Measurements from ENCODE around the gene ACE2. TPM values are rescaled to one million over a fixed set of nuclear protein-coding genes. Genes with fewer than 3 reads are reported as not detected.

ACE2 gene
- total and polyA plus RNA-seq, 2 experiments from 2014 or later, result 16.5 to 49.9 TPM

DNA sequence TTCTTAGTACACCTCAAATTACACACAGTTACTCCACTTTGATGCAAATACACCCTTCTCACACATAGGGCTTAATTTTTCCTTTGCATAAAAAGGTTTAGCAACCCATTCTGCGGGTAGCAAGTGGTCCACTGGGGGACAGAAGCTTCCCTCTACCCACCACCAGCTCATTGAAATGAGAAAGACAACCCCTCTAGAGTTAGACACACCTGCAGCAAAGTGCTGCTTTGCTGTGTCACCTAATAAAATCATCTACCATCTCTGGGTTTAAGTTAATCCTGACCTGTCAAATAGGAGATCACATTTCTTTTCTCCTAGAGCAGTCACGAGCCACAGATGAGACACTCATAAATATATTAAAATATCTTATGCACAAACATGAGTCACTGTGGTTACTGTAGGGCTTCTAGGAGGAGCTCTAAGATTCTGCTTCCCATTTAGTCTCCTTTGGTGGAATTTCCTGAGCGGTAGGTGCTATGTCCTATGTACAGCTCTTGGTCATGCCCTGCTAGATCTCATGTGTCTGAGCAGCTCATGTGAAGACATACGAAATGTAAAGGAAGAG lies 88.3 kb downstream of the ACE2 start:
- no peak overlapping the region for H2AFZ ChIP-seq
- WGBS (ENCODE audit: low lambda C conversion rate, missing lambda C conversion rate), result 91% methylated on average over 4 of the region's 4 CpGs
- no peaks in the 10 kb centered on the region for H3K4me1 ChIP-seq (ENCODE audit: insufficient read depth)
- no peak for DNase-seq (ENCODE audit: low spot score)
- H3K27ac ChIP-seq, result no peak overlapping the region
- no peaks in the 10 kb centered on the region for H3K36me3 ChIP-seq (replicated peaks; ENCODE audit: insufficient read depth, low read depth)
- no peak overlapping the region for H3K4me3 ChIP-seq
- no peak overlapping the region for H3K4me2 ChIP-seq
- H3K9me3 ChIP-seq (ENCODE audit: low read depth), result no peaks in the 10 kb centered on the region
- H3K79me2 ChIP-seq, result no peaks in the 10 kb centered on the region
- H3K9me2 ChIP-seq (replicated peaks; ENCODE audit: insufficient read depth), result no peaks in the 10 kb centered on the region
- no peaks in the 10 kb centered on the region for H3K27me3 ChIP-seq
- TF ChIP-seq, protein P1, sequence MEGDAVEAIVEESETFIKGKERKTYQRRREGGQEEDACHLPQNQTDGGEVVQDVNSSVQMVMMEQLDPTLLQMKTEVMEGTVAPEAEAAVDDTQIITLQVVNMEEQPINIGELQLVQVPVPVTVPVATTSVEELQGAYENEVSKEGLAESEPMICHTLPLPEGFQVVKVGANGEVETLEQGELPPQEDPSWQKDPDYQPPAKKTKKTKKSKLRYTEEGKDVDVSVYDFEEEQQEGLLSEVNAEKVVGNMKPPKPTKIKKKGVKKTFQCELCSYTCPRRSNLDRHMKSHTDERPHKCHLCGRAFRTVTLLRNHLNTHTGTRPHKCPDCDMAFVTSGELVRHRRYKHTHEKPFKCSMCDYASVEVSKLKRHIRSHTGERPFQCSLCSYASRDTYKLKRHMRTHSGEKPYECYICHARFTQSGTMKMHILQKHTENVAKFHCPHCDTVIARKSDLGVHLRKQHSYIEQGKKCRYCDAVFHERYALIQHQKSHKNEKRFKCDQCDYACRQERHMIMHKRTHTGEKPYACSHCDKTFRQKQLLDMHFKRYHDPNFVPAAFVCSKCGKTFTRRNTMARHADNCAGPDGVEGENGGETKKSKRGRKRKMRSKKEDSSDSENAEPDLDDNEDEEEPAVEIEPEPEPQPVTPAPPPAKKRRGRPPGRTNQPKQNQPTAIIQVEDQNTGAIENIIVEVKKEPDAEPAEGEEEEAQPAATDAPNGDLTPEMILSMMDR (IDR thresholded peaks at IDR 0.05; ENCODE audit: poor library complexity), result no peak
- TF ChIP-seq EZH2 (IDR thresholded peaks at IDR 0.05; ENCODE audit: borderline replicate concordance) (no peak), EZH2phosphoT487 (IDR thresholded peaks at IDR 0.05; ENCODE audit: low read depth, severe bottlenecking, unreplicated experiment) (no peak)
- no peaks in the 10 kb centered on the region for H4K20me1 ChIP-seq (ENCODE audit: insufficient read depth, poor library complexity, severe bottlenecking)

DNA sequence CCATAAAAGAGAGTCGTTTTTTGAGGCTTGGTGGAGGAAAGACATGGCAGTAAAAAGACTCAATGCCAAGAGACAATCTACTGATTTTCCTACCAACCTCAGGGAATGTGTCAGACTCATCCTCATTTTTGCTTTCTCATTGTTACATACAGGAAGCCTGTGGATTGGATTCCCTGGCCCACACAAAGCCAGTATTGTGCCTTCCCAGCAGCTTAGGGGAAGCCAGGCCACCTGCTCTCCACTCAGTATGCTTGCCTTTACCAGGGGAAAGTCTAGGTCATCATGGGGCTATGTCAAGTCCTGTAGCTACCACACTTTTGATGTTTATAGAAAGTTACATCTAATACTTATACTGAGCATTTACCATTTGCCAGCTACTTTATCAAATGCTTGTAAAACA lies 89.2 kb downstream of the ACE2 start:
- H3K4me1 ChIP-seq (ENCODE audit: insufficient read depth), result no peaks in the 10 kb centered on the region
- no peak overlapping the region for H2AFZ ChIP-seq
- H3K36me3 ChIP-seq (replicated peaks; ENCODE audit: insufficient read depth, low read depth), result no peaks in the 10 kb centered on the region
- no peaks in the 10 kb centered on the region for H3K9me2 ChIP-seq (replicated peaks; ENCODE audit: insufficient read depth)
- H3K79me2 ChIP-seq, result no peaks in the 10 kb centered on the region
- H3K27me3 ChIP-seq, result no peaks in the 10 kb centered on the region
- TF ChIP-seq, protein P1 (IDR thresholded peaks at IDR 0.05; ENCODE audit: poor library complexity), result no peak
- TF ChIP-seq EZH2 (IDR thresholded peaks at IDR 0.05; ENCODE audit: borderline replicate concordance) (no peak), EZH2phosphoT487 (IDR thresholded peaks at IDR 0.05; ENCODE audit: low read depth, severe bottlenecking, unreplicated experiment) (no peak)
- no peaks in the 10 kb centered on the region for H3K9me3 ChIP-seq (ENCODE audit: low read depth)
- H3K27ac ChIP-seq, result no peak overlapping the region
- DNase-seq (ENCODE audit: low spot score), result no peak
- no peak overlapping the region for H3K4me3 ChIP-seq
- no peaks in the 10 kb centered on the region for H4K20me1 ChIP-seq (ENCODE audit: insufficient read depth, poor library complexity, severe bottlenecking)
- WGBS (ENCODE audit: low lambda C conversion rate, missing lambda C conversion rate), result 54% methylated on average over 1 of the region's 1 CpG
- H3K4me2 ChIP-seq, result no peak overlapping the region

Other genes with a start within 250 kb of the ACE2 start
- 0.76 and 0.80 TPM in 2 replicates for gene VEGFD, start 216.5 kb downstream of the ACE2 start, total RNA-seq
- gene VEGFD, start 216.5 kb downstream of the ACE2 start, polyA plus RNA-seq, result 0.27 and 0.39 TPM in 2 replicates
- gene PIR, start 107.6 kb downstream of the ACE2 start, total RNA-seq, result 14.3 and 16.5 TPM in 2 replicates
- gene PIR, start 107.6 kb downstream of the ACE2 start, polyA plus RNA-seq, result 10.8 and 18.6 TPM in 2 replicates
- gene BMX, start 100.2 kb downstream of the ACE2 start, total RNA-seq, result 0.07 and 0.08 TPM in 2 replicates
- not detected in 2 replicates for gene BMX, start 100.2 kb downstream of the ACE2 start, polyA plus RNA-seq
- 30.5 and 37.4 TPM in 2 replicates for gene CLTRN, start 63.8 kb upstream of the ACE2 start, total RNA-seq
- gene CLTRN, start 63.8 kb upstream of the ACE2 start, polyA plus RNA-seq, result 22.7 and 32.6 TPM in 2 replicates
- gene CA5B, start 137.3 kb upstream of the ACE2 start, total RNA-seq, result 10.5 and 11.1 TPM in 2 replicates
- gene CA5B, start 137.3 kb upstream of the ACE2 start, polyA plus RNA-seq, result 6.8 and 7.7 TPM in 2 replicates
- gene ZRSR2, start 189.5 kb upstream of the ACE2 start, total RNA-seq, result 8.1 and 11.0 TPM in 2 replicates
- gene ZRSR2, start 189.5 kb upstream of the ACE2 start, polyA plus RNA-seq, result 15.7 and 24.0 TPM in 2 replicates

Measured in hepatocyte (in vitro differentiated cells).